AG20443 (cell line): ENCODE measurements around the gene C8B.

Source experiments
- DNase-seq: peaks from one replicate; pipeline ENCODE4 v3.0.0; 2012; ENCODE audit warnings: low spot score, mixed read lengths

The C8B gene

DNA sequence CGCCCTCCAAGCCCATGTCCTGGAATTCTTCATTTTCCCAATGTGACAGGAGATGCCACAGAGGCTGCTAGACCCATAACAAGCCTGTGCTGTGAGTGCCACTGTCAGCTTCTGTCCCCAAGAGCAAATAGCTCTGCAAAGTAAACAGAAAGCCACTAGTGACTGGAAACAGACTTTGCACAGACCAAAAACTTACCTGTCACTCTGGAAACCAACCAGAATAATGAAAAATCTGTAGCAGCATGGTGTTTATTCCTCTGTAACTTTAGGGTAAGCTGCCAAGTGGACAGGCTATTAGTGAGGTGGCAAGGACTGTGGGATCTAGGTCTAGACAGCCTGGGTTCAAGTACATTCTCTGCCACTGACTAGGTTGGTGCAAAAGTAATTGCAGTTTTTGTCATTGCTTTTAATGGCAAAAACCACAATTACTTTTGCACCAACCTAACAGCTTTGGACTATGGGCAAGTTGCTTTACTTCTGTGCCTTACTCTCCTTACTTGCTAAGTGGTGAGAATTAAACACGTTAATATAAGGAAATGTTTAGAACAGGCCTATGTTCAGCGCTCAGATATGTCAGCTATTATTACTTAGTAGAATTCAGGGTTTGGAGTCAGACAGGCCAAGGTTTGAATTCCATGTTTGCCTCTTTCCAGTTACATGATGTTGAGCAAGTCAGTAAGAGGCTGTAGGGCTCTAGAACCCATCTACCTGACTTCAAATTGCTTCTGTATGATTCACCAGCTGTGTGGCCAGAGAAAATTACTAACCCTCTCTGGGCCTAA, at the start of gene C8B:
Gene C8B, minus strand, starts transcription at position 100 of the 782 bp plus-strand sequence. Its CDS starts 67 bp downstream, at position 33.
- DNase-seq, result no peak

DNA sequence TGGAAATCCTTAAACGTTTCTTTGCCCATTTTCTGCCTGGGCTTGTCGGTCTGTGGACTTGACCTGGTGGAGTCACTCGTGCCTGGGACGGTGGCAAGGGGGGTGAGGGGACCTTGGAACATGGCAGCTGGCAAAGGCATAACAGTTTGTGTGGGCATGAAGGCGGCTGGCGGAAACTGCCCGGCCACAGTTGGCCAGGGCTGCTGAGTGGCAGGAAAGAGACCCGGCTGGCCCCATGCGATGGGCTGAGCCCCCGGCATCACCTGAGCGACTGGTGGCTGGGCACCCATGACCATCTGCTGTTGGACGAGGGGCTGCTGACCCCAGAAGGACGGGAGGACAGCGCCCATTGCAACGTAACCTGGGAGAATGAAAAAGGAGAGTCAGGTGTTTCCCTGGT, 49.3 kb upstream of the C8B start:
- DNase-seq, result no peak

GRCh38 chr1:57013522-57013921, 47.7 kb upstream of the C8B start:
- no peak for DNase-seq

GRCh38 chr1:57012315-57012714, 46.5 kb upstream of the C8B start:
- no peak for DNase-seq

GRCh38 chr1:57010511-57010910, 44.7 kb upstream of the C8B start:
- DNase-seq, result no peak

GRCh38 chr1:57007948-57008347, 42.1 kb upstream of the C8B start:
- DNase-seq, result peak; percentile 53

DNA sequence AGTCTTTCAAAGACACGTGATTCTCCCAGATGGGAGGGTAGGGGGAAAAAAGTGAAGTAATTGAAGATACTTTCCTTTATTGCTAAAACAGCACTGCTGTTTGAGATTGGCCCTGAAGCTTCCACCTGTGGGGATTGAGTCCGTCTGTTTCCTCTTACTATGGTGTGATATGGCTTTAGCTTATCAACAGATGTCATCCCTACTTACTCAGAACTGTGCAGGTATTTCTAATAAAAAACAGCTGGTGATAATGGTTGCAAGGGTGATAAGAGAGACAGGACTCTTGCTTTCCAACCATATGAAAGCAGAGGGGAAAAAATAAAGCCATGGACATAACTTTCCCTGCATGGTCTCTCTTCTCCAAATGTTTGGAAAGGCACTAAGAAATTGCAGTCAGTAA, 41.7 kb upstream of the C8B start:
- DNase-seq, result no peak

DNA sequence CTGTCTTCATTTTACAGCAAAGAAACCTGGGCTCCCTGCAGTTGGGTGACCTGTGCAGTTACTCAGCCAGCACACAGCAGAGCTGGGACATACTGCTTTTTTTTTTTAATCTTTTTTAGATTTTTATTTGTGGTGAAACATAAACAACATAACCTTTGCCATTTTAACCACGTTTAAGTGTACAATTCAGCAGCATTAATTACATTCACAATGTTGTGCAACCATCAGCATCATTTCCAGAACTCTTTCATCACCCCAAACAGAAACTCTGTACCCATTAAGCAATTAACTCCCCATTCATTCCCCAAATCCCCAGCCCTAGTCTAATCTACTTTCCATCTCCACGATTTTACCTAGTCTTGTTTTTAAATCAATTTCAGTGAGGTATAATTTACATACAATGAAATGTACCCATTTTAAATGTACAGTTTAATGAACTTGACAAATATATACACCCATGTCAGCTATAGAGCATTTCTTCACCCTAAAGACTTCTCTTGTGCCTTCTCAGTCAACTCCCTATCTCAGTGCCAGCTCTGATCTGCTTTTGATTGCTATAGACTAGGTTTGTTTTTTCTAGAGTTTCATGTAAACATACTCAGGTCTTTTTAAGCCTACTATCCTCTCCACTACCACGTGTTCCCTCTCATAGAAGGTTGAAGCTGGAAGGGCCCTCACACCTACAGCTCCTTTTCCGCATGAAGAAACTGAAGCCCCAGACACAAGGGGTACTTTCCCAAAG, 37.8 kb upstream of the C8B start:
- no peak for DNase-seq

DNA sequence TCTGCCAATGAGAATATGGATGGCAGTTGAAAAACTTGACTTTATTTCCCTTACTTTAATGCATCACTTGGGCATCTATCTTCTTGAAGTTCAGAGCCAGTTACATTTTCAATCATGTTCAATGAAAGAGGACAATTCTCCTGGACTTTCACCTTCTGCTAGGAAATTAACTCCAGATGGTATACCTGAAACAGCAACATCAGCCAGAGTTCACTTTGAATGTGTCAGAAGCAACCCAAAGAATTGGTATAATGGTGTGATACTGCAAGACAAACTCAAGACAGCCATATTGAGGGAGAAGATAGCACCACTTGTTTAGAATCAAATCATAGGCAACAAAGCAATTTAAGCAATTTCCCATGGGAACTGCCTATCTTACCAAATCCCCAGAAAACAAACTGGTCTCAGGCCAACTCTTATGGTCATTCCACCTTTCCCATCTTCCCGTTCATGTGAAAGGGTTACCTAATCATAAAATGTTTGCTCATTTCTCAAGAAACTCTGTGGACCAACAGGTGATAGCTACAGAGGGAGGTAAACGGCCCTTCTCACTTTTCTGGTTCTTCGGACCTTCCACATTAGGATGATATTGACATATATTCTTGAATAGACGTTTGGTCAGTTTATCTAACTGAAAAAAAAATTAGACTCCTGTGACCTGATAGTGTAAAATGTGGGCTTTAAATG, 29.7 kb upstream of the C8B start:
- DNase-seq, result no peak

GRCh38 chr1:56993475-56993874, 27.7 kb upstream of the C8B start:
- no peak for DNase-seq

DNA sequence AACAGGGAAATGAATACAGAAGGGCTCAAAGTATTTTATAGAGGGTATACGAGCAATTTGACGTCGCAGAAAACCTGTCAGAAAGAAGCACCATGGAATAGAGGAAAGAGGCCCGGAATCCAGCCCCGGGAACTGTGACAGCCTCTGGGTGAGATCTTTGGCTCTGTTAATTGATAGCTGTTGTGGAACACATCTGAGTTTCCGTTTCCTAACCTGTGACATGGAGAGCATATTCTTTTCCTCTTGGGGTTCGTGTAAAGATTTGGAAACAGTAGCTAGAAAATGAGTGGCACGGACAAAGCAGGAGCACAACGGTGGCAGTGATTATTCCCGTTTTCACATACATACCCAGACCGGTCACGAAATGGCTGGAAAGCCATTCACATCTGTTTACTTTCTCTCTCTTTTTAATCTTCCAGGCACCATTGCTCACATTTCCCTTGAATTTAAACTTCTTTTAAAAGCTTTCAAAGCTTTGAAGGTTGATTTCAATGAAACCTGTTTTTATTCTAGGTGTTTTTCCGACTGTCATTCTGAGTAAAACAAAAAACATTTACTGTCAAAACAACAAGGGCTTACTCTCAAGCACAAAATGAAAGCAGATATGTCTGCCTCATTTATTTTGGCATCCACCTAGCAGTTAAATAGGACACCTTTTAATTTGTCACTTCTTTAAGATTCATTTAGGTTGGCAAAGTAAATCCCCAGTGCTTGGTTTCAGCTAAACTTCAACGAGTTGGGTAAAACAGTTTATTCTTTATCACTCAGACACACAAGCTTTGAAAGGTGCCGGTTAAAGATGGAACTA, 26.7 kb upstream of the C8B start:
- no peak for DNase-seq

GRCh38 chr1:56991576-56991975, 25.8 kb upstream of the C8B start:
- no peak for DNase-seq

- DNase-seq, result no peak
Observed at GRCh38 chr1:56986397-56986796, 20.6 kb upstream of the C8B start.

GRCh38 chr1:56985857-56986256, 20.0 kb upstream of the C8B start:
- no peak for DNase-seq

DNA sequence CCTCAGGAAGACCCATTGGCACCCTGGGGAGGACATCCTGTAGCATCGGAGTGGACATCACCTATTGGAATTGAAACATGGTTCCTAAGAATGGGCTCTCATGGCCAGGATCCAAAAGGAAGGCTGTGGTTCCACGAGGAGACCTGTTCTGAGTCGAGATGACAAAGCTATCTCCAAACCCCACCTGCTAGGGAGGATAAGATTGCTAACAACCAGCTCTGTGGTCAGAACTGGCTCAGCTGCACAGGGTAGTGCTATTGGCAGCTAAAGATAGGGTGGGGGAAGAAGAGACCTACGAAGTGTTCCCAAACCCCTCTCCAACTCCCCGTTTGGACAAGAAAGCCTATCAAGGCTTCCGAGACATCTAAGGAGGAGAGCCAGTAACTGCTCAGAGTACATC, 17.7 kb upstream of the C8B start:
- DNase-seq, result no peak

- DNase-seq, result peak; percentile 28
Observed at GRCh38 chr1:56979986-56980755, 14.4 kb upstream of the C8B start.

GRCh38 chr1:56978819-56979218, 13.0 kb upstream of the C8B start:
- DNase-seq, result no peak

DNA sequence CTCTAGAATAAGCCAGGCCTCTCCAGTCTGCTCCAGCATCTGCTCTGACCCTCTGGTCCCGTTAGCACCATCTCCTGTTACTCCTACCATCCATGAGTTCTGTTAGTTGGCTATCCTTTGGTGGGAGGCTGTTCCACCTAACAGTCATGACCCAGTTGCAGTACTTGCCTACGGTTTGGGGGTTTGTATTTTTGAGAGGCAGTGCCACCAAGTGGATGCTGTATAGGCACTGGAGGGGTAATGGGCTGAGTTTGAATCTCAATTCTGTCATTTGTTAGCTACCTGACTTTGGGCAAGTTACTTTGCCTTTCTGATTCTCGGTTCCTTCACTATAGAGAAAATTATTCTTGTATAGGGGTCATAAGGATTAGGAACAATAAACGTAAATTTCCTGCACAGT, 12.1 kb upstream of the C8B start:
- no peak for DNase-seq

GRCh38 chr1:56975446-56975845, 9.6 kb upstream of the C8B start:
- no peak for DNase-seq

DNA sequence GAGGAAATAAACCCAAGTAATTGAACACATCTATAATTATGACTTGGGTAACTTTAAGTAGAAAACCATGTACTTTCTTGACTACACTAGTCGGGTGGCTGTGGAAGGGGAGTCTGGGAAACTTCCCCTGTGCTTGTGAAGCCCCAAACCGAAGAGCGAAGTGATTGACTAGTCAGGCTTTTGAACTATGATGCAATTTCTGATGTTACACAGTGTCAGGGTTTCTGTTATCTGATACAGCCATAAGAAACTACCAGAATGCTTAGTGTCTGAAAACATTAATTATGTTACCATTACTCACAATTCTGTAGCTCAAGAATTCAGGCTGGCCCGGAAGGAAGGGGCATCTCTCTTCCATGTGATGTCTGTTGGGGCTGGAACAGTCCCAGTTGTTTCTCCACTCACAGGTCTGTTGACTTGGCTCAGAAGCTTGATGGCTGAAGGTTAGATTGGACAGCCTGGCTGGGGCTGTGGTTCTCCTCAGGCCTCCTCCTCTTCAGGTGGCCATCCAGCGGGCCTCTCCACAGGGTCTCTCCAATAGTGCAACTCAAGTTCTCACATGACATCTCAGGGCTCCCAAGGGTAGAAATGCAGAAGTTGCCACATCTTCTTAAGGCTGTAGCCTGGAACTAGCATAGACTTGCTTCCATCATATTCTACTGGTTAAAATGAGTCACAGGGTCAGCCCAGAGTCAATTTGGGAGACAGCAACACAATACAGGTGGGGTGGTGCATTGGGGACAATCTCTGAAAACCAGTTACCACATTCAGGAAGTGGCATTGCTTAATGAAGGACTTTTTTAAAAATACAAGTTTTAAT, 8.3 kb upstream of the C8B start:
- DNase-seq, result no peak
